ENCODE results near the gene SMAD3. TPM values are rescaled to one million over a fixed set of nuclear protein-coding genes. Genes with fewer than 3 reads are reported as not detected.

Gene SMAD3
- total RNA-seq, 1 experiment from 2014 or later = 99.5 TPM

GRCh38 chr15:67190813-67191212 lies 125.4 kb downstream of the SMAD3 start:
- no peak for DNase-seq

GRCh38 chr15:67192185-67192820 lies 126.9 kb downstream of the SMAD3 start:
- no TSS peak for BruUV-seq (replicated peaks)
- Histone ChIP-seq H3K9me3 (ENCODE audit: insufficient read depth, low read depth) (no peaks in the 10 kb centered on the region), H3K79me2 (ENCODE audit: low read depth) (no peaks in the 10 kb centered on the region), H3K27ac (peak overlapping the region; percentile 16; the same call in 1 of the 2 replicates), H3K4me2 (no peak overlapping the region), H2AFZ (no peak overlapping the region), H4K20me1 (ENCODE audit: insufficient read depth) (no peaks in the 10 kb centered on the region), H3K9me2 (ENCODE audit: insufficient read depth) (no peaks in the 10 kb centered on the region), H3K36me3 (ENCODE audit: low read depth) (peaks cover 28% of the 10 kb centered on the region; the same call in 1 of the 2 replicates), H3F3A (ENCODE audit: insufficient read depth, low read depth) (peaks cover 75% of the 10 kb centered on the region), H3K4me1 (replicated peaks; ENCODE audit: insufficient read depth) (no peaks in the 10 kb centered on the region), H3K27me3 (ENCODE audit: insufficient read depth, low read depth) (no peaks in the 10 kb centered on the region), H3K4me3 (no peak overlapping the region)
- TF ChIP-seq, protein P1, sequence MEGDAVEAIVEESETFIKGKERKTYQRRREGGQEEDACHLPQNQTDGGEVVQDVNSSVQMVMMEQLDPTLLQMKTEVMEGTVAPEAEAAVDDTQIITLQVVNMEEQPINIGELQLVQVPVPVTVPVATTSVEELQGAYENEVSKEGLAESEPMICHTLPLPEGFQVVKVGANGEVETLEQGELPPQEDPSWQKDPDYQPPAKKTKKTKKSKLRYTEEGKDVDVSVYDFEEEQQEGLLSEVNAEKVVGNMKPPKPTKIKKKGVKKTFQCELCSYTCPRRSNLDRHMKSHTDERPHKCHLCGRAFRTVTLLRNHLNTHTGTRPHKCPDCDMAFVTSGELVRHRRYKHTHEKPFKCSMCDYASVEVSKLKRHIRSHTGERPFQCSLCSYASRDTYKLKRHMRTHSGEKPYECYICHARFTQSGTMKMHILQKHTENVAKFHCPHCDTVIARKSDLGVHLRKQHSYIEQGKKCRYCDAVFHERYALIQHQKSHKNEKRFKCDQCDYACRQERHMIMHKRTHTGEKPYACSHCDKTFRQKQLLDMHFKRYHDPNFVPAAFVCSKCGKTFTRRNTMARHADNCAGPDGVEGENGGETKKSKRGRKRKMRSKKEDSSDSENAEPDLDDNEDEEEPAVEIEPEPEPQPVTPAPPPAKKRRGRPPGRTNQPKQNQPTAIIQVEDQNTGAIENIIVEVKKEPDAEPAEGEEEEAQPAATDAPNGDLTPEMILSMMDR (conservative IDR thresholded peaks at IDR 0.05) = no peak
- no peak for TF ChIP-seq EZH2 (IDR thresholded peaks at IDR 0.05; ENCODE audit: low read depth)
- intact Hi-C loops (cut with micrococcal nuclease; ENCODE audit: unreplicated experiment) = loop anchor here (5.0 kb wide), 1 partner anchor 85 kb away; no protein-coding TSS in a partner anchor
- POLR2A ChIA-PET (ENCODE audit: unreplicated experiment) = no interaction called here
- CTCF ChIA-PET = no interaction called here
- no peak for DNase-seq

More at GRCh38 chr15:67190813-67191212, 125.4 kb downstream of the SMAD3 start:
- Histone ChIP-seq H3K9me3 (ENCODE audit: insufficient read depth, low read depth) (no peaks in the 10 kb centered on the region), H2AFZ (no peak overlapping the region), H3K4me3 (no peak overlapping the region), H3K4me2 (no peak overlapping the region), H3K27me3 (ENCODE audit: insufficient read depth, low read depth) (no peaks in the 10 kb centered on the region), H3K79me2 (ENCODE audit: low read depth) (no peaks in the 10 kb centered on the region), H3K4me1 (replicated peaks; ENCODE audit: insufficient read depth) (no peaks in the 10 kb centered on the region), H3K27ac (no peak overlapping the region), H3K9me2 (ENCODE audit: insufficient read depth) (no peaks in the 10 kb centered on the region), H3K36me3 (ENCODE audit: low read depth) (peaks cover 33% of the 10 kb centered on the region; the same call in 1 of the 2 replicates), H3F3A (ENCODE audit: insufficient read depth, low read depth) (peaks cover 60% of the 10 kb centered on the region; the same call in 1 of the 2 replicates), H4K20me1 (ENCODE audit: insufficient read depth) (no peaks in the 10 kb centered on the region)
- BruUV-seq (replicated peaks) = TSS peak; percentile 13
- ChIA-PET POLR2A (ENCODE audit: unreplicated experiment) (no interaction called here), CTCF (no interaction called here)
- intact Hi-C loops (cut with micrococcal nuclease; ENCODE audit: unreplicated experiment) = loop anchor here (5.0 kb wide), 1 partner anchor 84 kb away; no protein-coding TSS in a partner anchor
- TF ChIP-seq EZH2 (IDR thresholded peaks at IDR 0.05; ENCODE audit: low read depth) = no peak
- TF ChIP-seq, protein P1 (conservative IDR thresholded peaks at IDR 0.05) = no peak

DNA sequence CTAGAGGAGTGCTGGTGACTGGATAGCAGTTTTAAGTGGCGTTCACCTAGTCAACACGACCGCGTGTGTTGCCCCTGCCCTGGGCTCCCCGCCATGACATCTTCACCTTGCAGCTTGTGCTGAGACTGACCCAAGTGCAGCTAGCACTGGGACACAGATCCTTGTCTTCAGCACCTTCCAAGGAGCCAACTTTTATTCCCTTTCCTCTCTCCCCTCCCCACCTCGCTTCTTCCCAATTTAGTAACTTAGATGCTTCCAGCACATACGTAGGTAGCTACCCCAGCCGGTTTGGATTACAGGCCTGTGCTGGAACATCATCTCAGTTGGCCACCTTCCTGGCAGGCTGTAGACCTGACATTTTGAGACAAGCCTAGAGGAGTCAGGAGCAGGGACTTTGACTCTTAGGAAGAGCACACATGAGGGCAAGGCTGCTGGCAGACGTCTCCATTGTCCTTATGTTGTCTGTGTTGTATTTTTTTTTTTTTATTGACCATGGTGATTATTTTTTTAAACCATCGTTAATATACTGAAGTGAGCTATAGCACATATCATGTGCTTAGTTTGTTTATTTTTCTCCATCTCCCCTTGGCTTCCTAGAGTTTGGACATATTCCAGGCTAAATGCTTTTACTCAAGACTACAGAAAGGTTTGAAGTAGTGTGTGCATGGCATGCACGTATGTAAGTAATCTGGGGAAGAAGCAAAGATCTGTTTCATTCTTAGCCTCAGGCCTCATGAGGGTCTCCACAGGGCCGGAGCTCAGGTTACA lies 128.0 kb downstream of the SMAD3 start:
- Histone ChIP-seq H3K9me2 (ENCODE audit: insufficient read depth) (no peaks in the 10 kb centered on the region), H3K79me2 (ENCODE audit: low read depth) (no peaks in the 10 kb centered on the region), H3K4me3 (no peak overlapping the region), H3K4me1 (replicated peaks; ENCODE audit: insufficient read depth) (no peaks in the 10 kb centered on the region), H2AFZ (no peak overlapping the region), H3K9me3 (ENCODE audit: insufficient read depth, low read depth) (no peaks in the 10 kb centered on the region), H3F3A (ENCODE audit: insufficient read depth, low read depth) (peaks cover 83% of the 10 kb centered on the region), H3K27ac (0 out of 2 replicates have a peak overlapping the region, but pooled peaks have one; percentile 5), H3K27me3 (ENCODE audit: insufficient read depth, low read depth) (no peaks in the 10 kb centered on the region), H3K36me3 (ENCODE audit: low read depth) (peaks cover 22% of the 10 kb centered on the region; the same call in 1 of the 2 replicates), H4K20me1 (ENCODE audit: insufficient read depth) (no peaks in the 10 kb centered on the region), H3K4me2 (no peak overlapping the region)
- POLR2A ChIA-PET (ENCODE audit: unreplicated experiment) = interaction anchor here (0.6 to 0.7 kb wide), 2 partner anchors 37 to 324 kb away, joined by 3 to 4 read pairs; no protein-coding TSS in a partner anchor
- intact Hi-C loops (cut with micrococcal nuclease; ENCODE audit: unreplicated experiment) = loop anchor here (5.0 kb wide), 1 partner anchor 86 kb away; no protein-coding TSS in a partner anchor
- CTCF ChIA-PET = interaction anchor here (0.5 kb wide), 1 partner anchor 129 kb away, joined by 3 read pairs; no protein-coding TSS in a partner anchor
- DNase-seq = no peak
- no TSS peak for BruUV-seq (replicated peaks)
- no peak for TF ChIP-seq EZH2 (IDR thresholded peaks at IDR 0.05; ENCODE audit: low read depth)
- TF ChIP-seq, protein P1 (conservative IDR thresholded peaks at IDR 0.05) = no peak

Measured in PC-9 (cell line).